Coronary artery (tissue), 2 donors: ENCODE measurements around the gene GPD1L.
"Not testable (repeated sequence)": the region's sequence is repeated elsewhere in the genome, so short reads cannot be mapped to it uniquely, and the experiment has no call there.

ENCODE experiments used
- DNase-seq: peaks from one replicate; pipeline ENCODE4 v3.0.0-alpha.2; 2017; ENCODE audit warnings: low spot score
- H3K27ac ChIP-seq, 2 donors: fragments of 200-600 bp; sonication (generic); one replicate each; pipeline ENCODE4 v1.5.1; 2016 to 2019
- H3K4me3 ChIP-seq: fragments of 200-600 bp; sonication (generic); 2 replicates; pipeline ENCODE4 v1.5.1; 2016; ENCODE audit warnings: mild to moderate bottlenecking, moderate library complexity
- TF ChIP-seq, protein P1 (sequence below): fragments of 200-600 bp; sonication (generic); IDR thresholded peaks from one replicate; pipeline ENCODE4 v1.5.1; 2019; ENCODE audit warnings: antibody characterized with exemption

GPD1L gene

DNA sequence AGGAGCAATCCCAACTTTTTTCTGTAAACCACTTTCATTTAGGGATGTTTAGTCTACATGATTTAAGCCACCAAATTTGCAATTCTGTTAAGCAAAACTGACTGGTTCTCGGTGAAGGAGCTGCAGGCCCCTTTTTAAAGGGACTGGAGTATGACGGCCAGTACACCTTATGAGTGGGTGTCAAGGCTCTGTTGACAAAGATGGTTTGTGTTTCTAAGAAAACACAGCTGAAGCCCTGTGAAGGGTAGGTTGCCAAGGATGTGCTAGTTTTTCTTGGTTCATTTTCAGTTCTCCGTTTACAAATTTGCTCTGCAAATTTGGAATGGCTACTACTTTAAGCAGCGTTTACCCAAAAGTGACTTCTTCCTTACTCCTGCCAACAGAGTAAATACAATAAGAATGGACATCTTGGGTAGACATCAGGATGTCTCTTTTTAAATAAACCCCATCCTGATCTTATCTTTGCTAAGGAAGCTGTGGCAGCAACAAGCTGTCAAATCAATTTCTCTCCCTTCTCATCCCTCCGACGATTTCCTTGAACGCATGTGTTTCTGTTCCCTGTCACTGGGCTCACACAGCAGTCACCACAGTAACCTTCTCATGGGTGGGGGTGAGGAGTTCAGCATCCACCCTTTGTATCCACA lies 73.8 kb downstream of the GPD1L start:
- H3K4me3 ChIP-seq: no peak overlapping the region
- TF ChIP-seq, protein P1, sequence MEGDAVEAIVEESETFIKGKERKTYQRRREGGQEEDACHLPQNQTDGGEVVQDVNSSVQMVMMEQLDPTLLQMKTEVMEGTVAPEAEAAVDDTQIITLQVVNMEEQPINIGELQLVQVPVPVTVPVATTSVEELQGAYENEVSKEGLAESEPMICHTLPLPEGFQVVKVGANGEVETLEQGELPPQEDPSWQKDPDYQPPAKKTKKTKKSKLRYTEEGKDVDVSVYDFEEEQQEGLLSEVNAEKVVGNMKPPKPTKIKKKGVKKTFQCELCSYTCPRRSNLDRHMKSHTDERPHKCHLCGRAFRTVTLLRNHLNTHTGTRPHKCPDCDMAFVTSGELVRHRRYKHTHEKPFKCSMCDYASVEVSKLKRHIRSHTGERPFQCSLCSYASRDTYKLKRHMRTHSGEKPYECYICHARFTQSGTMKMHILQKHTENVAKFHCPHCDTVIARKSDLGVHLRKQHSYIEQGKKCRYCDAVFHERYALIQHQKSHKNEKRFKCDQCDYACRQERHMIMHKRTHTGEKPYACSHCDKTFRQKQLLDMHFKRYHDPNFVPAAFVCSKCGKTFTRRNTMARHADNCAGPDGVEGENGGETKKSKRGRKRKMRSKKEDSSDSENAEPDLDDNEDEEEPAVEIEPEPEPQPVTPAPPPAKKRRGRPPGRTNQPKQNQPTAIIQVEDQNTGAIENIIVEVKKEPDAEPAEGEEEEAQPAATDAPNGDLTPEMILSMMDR: no peak
- no peak overlapping the region for H3K27ac ChIP-seq
- no peak for DNase-seq

DNA sequence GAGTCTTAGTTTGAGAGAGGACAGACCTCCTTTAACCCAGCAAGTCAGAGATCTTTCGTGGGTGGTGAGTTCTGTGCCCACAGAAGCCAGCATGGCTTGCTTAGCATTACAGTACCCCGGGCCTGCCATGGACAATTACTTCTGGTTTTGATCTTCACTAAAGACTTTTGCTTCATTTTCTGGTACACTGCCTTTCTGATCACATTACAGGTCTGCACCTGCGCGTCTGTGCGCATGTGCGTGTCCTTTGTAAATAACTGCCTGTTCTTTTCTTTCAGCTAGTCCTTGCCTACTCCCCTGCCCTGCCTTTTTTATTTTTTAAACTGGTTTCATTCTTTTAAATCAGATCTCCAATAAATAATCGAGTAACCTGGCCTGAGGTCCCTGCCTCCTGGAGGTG lies 74.9 kb downstream of the GPD1L start:
- TF ChIP-seq, protein P1: no peak
- Histone ChIP-seq H3K27ac (no peak overlapping the region), H3K4me3 (no peak overlapping the region)
- DNase-seq: no peak

DNA sequence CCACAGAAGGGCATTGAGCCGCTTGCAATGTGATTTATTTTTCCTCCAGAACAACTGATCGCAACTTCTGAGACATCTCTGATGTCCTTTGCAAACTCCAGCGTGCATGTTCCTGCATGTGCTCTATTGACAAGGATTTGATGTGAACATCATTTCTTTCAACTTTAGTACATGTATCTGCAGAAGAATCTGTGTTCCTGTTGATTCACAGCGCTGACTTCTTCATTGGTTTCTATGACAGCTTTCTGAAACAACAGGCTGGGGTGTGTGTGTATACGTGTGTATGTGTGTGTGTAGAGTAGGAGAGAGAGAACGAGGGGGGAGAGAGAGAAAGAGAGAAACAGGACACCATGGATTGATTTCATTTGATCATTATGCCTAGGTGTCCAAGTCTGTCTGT lies 75.4 kb downstream of the GPD1L start:
- Histone ChIP-seq H3K27ac (no peak overlapping the region), H3K4me3 (no peak overlapping the region)
- no peak for DNase-seq
- TF ChIP-seq, protein P1: no peak

DNA sequence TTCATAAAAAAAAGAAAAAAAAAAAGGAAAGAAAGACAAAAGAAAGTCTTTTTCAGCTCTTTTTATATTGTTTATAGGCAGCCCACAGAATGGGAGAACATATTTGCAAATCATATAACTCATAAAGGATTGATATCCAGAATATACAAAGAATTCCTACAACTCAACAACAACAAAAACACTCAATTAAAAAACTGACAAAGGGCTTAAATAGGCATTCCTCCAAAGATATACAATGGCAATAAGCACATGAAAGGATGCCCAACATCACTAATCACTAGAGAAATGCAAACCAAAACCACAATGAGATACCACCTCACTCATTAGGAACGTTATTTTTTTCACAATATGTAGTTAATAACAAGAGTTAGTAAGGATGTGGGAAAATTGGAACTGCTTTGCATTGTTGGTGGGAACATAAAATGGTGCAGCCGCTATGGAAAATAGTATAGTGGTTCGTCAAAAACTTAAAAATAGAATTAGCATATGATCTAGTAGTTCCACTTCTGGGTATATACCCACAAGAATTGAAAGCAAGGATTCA lies 77.8 kb downstream of the GPD1L start:
- TF ChIP-seq, protein P1: no peak
- no peak for DNase-seq
- no peak overlapping the region for H3K4me3 ChIP-seq
- H3K27ac ChIP-seq: no peak overlapping the region

DNA sequence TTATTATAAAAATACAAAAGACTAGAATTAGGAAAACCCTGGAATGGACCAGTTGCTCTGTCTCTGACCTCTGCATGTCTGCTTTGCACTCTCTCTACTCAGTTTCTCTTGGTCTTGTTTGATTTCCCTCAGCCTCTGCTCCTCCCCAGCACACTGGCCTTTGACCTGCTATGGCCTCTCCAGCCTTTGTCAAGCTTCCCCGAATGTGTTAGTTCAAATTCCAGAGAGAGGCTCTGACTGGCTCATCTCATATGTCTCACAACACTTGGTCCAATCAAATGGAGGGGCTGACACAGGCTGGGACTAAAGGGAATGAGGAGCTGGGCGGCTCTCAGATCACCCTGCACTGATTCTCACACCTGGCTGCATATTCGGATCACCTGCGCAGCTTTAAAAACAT lies 79.7 kb downstream of the GPD1L start:
- Histone ChIP-seq H3K4me3 (no peak overlapping the region), H3K27ac (no peak overlapping the region)
- DNase-seq: no peak
- TF ChIP-seq, protein P1: no peak

DNA sequence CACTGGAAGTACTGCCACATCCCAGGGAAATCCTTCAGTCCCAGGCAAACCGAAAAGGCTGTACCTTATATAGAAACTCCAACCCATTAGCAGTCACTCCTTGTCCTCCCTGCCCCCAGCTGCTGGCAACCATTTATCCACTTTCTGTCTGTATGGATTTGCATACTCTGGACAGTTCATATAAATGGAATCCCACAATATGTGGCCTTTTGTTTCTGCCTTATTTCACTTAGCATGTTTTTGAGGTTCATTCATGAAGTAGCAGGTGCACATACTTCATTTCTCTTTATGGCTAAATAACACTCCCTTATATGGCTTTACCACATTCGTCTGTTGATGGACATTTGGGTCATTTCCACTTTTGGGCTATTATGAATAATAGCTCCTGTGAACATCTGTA lies 80.5 kb downstream of the GPD1L start:
- DNase-seq: no peak
- Histone ChIP-seq H3K4me3 (no peak overlapping the region), H3K27ac (no peak overlapping the region)
- TF ChIP-seq, protein P1: no peak

DNA sequence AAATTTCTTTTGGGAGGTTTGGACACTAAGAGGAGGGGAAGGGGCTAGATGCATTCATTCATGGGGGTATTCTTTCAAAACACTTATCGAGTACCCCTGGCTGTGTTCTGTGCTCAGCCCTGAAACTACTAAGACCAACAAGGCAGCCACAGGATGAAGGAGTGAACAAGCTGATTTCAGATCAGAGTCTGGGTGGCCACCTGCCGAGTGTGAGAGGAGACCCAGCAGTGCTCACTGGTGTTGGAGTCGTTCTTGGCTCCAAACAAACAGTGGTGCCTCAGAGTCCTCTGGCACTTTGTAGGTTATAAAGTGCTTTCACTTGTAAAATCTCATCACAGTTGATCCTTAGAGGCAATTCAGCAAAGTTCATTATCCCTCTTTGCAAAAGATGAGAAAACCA lies 83.3 kb downstream of the GPD1L start:
- DNase-seq: no peak
- TF ChIP-seq, protein P1: no peak
- no peak overlapping the region for H3K4me3 ChIP-seq
- no peak overlapping the region for H3K27ac ChIP-seq

DNA sequence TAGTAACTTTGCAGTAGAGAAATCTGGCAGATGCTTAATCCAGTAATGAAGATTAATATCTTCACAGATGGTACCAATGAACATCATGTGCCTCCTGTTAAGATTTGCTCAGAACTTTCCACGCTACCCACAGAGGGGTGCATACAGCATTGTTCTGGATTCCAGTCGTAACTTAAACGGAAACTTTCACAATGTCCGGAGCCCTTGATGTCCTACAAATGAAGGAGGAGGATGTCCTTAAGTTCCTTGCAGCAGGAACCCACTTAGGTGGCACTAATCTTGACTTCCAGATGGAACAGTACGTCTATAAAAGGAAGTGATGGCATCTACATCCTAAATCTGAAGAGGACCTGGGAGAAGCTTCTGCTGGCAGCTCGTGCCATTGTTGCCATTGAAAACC lies 84.1 kb downstream of the GPD1L start:
- DNase-seq, H3K27ac ChIP-seq, H3K4me3 ChIP-seq: not testable (repeated sequence)
